ENCODE results near the gene NEUROG3.
"Not testable (repeated sequence)": the region's sequence is repeated elsewhere in the genome, so short reads cannot be mapped to it uniquely, and the experiment has no call there.

Gene NEUROG3

DNA sequence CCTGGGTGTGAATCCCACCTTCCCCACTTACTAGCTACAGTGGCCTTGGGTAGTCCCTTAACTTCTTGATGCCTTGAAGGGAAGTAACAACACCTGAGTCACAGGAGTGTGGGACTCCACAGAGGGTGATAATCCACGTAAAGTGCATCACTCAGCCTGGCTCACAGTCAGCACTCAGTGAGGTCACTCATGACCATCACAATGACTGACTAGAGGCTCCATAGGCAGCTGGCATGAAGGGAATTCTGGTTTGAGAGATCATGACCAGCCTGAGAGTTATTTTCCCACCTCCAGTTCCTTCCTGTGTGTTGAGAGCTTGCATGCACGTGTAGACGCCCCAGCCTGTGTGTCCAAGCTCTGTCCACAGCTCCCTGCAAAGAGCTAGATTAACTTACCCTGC lies 34.8 kb downstream of the NEUROG3 start:
- TF ChIP-seq, protein P1, sequence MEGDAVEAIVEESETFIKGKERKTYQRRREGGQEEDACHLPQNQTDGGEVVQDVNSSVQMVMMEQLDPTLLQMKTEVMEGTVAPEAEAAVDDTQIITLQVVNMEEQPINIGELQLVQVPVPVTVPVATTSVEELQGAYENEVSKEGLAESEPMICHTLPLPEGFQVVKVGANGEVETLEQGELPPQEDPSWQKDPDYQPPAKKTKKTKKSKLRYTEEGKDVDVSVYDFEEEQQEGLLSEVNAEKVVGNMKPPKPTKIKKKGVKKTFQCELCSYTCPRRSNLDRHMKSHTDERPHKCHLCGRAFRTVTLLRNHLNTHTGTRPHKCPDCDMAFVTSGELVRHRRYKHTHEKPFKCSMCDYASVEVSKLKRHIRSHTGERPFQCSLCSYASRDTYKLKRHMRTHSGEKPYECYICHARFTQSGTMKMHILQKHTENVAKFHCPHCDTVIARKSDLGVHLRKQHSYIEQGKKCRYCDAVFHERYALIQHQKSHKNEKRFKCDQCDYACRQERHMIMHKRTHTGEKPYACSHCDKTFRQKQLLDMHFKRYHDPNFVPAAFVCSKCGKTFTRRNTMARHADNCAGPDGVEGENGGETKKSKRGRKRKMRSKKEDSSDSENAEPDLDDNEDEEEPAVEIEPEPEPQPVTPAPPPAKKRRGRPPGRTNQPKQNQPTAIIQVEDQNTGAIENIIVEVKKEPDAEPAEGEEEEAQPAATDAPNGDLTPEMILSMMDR (IDR thresholded peaks at IDR 0.05; ENCODE audit: low read depth, low read length, missing control alignments), result no peak
- H3K4me3 ChIP-seq (ENCODE audit: low read depth, low read length), result no peak overlapping the region
- no peak for DNase-seq (ENCODE audit: low read depth)

DNA sequence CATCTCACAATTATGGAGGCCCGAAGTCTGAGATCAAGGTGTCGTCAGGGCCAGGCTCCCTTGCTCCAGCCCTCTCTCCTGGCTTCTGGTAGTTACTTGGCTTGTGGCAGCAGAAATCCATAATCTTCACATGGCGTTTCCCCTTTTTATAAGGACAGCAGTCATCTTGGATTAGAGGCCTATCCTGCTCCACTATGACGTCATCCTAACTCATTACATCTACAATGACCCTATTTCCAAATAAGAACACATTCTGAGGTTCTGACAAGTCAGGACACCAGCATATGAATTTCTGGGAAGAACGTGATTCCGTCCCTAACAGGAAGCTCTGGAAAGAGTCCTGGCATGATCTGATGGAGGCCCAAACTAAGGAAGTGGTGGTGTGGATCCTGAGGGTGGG lies 35.8 kb downstream of the NEUROG3 start:
- TF ChIP-seq, protein P1 (IDR thresholded peaks at IDR 0.05; ENCODE audit: low read depth, low read length, missing control alignments), result no peak

DNA sequence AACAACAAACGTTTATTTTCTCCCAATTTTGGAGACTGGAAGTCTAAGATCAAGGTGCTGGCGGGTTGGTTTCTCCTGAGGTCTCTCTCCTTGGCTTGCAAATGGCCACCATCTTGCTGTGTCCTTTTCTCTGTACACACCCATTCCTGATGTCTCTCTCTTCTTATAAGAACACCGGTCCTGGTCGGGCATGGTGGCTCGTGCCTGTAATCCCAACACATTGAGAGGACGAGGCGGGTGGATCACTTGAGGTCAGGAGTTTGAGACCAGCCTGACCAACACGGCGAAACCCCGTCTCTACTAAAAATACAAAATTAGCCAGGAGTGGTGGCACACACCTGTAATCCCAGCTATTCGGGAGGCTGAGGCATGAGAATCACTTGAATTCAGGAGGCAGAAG lies 36.7 kb downstream of the NEUROG3 start:
- DNase-seq (ENCODE audit: low read depth); H3K4me3 ChIP-seq (ENCODE audit: low read depth, low read length): not testable (repeated sequence)

More for the DNA sequence above, 35.8 kb downstream of the NEUROG3 start:
- no peak for DNase-seq (ENCODE audit: low read depth)
- no peak overlapping the region for H3K4me3 ChIP-seq (ENCODE audit: low read depth, low read length)

DNA sequence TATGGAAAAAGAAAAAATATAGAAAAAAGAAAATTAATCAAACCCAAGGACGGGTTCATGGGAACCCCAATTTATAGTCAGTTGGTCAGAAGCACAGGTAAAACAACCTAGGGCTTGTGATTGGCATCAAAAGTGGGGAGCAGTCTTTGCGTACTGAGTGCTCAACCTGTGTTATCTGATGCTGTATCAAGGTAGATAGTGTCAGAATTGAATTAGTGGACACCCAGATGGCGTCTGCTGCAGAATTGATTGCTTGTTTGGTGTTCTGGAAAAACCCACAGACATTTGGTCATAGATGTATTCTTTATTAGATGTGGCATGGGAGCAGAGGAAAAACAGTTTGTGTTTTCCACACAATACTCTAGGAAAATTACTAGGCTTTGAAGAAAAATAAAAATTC lies 39.6 kb downstream of the NEUROG3 start:
- TF ChIP-seq, protein P1 (IDR thresholded peaks at IDR 0.05; ENCODE audit: low read depth, low read length, missing control alignments), result no peak
- DNase-seq (ENCODE audit: low read depth), result no peak
- H3K4me3 ChIP-seq (ENCODE audit: low read depth, low read length), result no peak overlapping the region

DNA sequence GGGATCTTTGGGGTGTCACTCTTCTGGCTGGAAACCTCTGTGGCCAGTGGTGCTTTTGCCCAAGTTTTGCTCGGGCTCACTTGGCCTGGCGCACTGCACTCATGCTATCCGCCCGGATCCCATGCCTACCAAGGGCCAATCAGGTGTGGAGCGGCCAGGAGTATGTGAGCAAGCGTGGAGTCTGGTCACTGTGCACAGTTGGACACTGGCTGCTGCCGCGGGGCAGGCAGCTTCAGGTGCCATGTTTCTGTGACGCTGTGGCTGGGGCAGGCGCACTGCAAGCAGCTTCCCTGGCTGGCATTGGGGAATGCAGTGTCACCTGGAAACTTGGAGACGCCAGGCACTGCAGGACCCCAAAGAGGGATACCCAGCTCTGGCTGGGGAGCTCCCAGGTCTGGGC lies 45.3 kb downstream of the NEUROG3 start:
- TF ChIP-seq, protein P1 (IDR thresholded peaks at IDR 0.05; ENCODE audit: low read depth, low read length, missing control alignments), result no peak
- no peak overlapping the region for H3K4me3 ChIP-seq (ENCODE audit: low read depth, low read length)
- no peak for DNase-seq (ENCODE audit: low read depth)

All from GM12864 (cell line).